PFSK-1 (cell line): ENCODE measurements around the gene RNASE8.

Experiments
- POLR2AphosphoS5 ChIP-seq: IDR thresholded peaks from 2 replicates; pipeline ENCODE4 v1.6.1; 2012; ENCODE audit warnings: low read depth, mild to moderate bottlenecking, control low read depth, low read length, moderate library complexity
- TAF1 ChIP-seq: IDR thresholded peaks from 2 replicates; pipeline ENCODE4 v1.6.1; 2012; ENCODE audit warnings: low read length, control low read depth, borderline replicate concordance; ENCODE audit not compliant: insufficient read depth

DNA sequence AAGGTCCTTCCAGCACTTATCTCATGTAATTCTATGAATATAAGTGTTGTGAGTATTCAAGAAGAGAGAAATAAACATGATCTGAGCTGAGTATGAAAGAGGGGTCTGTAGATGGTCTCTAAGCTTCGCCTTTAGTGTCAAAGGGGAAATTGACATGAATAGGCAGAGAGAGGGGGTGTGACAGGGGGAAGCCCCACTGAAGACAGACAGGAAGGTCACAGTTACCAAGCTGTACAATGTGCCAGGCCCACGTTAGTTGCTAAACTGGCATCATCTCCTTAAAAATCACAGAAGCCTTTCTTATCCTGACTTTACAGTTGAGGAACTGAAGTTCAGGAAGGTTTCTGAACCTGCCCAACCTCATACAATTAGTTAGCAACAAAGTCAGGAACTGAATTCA, 20.1 kb downstream of the RNASE8 start:
- TF ChIP-seq POLR2AphosphoS5 = no peak
- no peak for TF ChIP-seq TAF1
